ENCODE data around the gene BAZ2A.
"Not testable (repeated sequence)": the region's sequence is repeated elsewhere in the genome, so short reads cannot be mapped to it uniquely, and the experiment has no call there.

BAZ2A gene

GRCh38 chr12:56589783-56590182 is 40.3 kb downstream of the BAZ2A start:
- Histone ChIP-seq H3K4me1 (ENCODE audit: insufficient read depth, low read length) (peaks cover 12% of the 10 kb centered on the region), H3K9ac (ENCODE audit: low read depth, low read length) (no peak overlapping the region), H3K36me3 (ENCODE audit: insufficient read depth, low read depth, low read length) (peaks cover 14% of the 10 kb centered on the region; the same call in 1 of the 2 replicates), H3K27me3 (ENCODE audit: insufficient read depth, low read length) (no peaks in the 10 kb centered on the region), H3K27ac (ENCODE audit: low read length) (no peak overlapping the region), H3K4me3 (ENCODE audit: low read length) (no peak overlapping the region), H3K9me3 (ENCODE audit: insufficient read depth, low read depth, low read length) (no peaks in the 10 kb centered on the region)

GRCh38 chr12:56585098-56585497 is 45.0 kb downstream of the BAZ2A start:
- no peak overlapping the region for H3K9ac ChIP-seq (ENCODE audit: low read depth, low read length)
- peaks cover 7% of the 10 kb centered on the region for H3K4me1 ChIP-seq (ENCODE audit: insufficient read depth, low read length)
- H3K27me3 ChIP-seq (ENCODE audit: insufficient read depth, low read length), result no peaks in the 10 kb centered on the region
- no peaks in the 10 kb centered on the region for H3K9me3 ChIP-seq (ENCODE audit: insufficient read depth, low read depth, low read length)
- no peak overlapping the region for H3K4me3 ChIP-seq (ENCODE audit: low read length)
- no peak overlapping the region for H3K27ac ChIP-seq (ENCODE audit: low read length)
- peaks cover 14% of the 10 kb centered on the region; the same call in 1 of the 2 replicates for H3K36me3 ChIP-seq (ENCODE audit: insufficient read depth, low read depth, low read length)

GRCh38 chr12:56581418-56582145 is 48.5 kb downstream of the BAZ2A start:
- H3K36me3 ChIP-seq (ENCODE audit: insufficient read depth, low read depth, low read length), result no peaks in the 10 kb centered on the region
- H3K4me3 ChIP-seq (ENCODE audit: low read length), result no peak overlapping the region
- no peak overlapping the region for H3K9ac ChIP-seq (ENCODE audit: low read depth, low read length)
- no peak overlapping the region for H3K27ac ChIP-seq (ENCODE audit: low read length)
- no peaks in the 10 kb centered on the region for H3K9me3 ChIP-seq (ENCODE audit: insufficient read depth, low read depth, low read length)
- H3K27me3 ChIP-seq (ENCODE audit: insufficient read depth, low read length), result no peaks in the 10 kb centered on the region
- H3K4me1 ChIP-seq (ENCODE audit: insufficient read depth, low read length), result no peaks in the 10 kb centered on the region; the same call in 1 of the 2 replicates

GRCh38 chr12:56578983-56579546 is 51.1 kb downstream of the BAZ2A start:
- Histone ChIP-seq H3K4me3 (ENCODE audit: low read length) (no peak overlapping the region), H3K36me3 (ENCODE audit: insufficient read depth, low read depth, low read length) (no peaks in the 10 kb centered on the region), H3K4me1 (ENCODE audit: insufficient read depth, low read length) (no peaks in the 10 kb centered on the region; the same call in 1 of the 2 replicates), H3K9ac (ENCODE audit: low read depth, low read length) (no peak overlapping the region), H3K9me3 (ENCODE audit: insufficient read depth, low read depth, low read length) (no peaks in the 10 kb centered on the region), H3K27ac (ENCODE audit: low read length) (no peak overlapping the region), H3K27me3 (ENCODE audit: insufficient read depth, low read length) (no peaks in the 10 kb centered on the region)

- not testable (repeated sequence) for H3K27me3 ChIP-seq (ENCODE audit: insufficient read depth, low read length); H3K4me1 ChIP-seq (ENCODE audit: insufficient read depth, low read length); H3K4me3 ChIP-seq (ENCODE audit: low read length); H3K27ac ChIP-seq (ENCODE audit: low read length); H3K9ac ChIP-seq (ENCODE audit: low read depth, low read length); H3K9me3 ChIP-seq (ENCODE audit: insufficient read depth, low read depth, low read length); H3K36me3 ChIP-seq (ENCODE audit: insufficient read depth, low read depth, low read length)
These were observed 52.9 kb downstream of the BAZ2A start for GRCh38 chr12:56577248-56577647.

GRCh38 chr12:56574210-56574609 is 55.9 kb downstream of the BAZ2A start:
- H3K27me3 ChIP-seq (ENCODE audit: insufficient read depth, low read length), result no peaks in the 10 kb centered on the region
- no peak overlapping the region for H3K4me3 ChIP-seq (ENCODE audit: low read length)
- H3K4me1 ChIP-seq (ENCODE audit: insufficient read depth, low read length), result no peaks in the 10 kb centered on the region
- no peaks in the 10 kb centered on the region; the same call in 1 of the 2 replicates for H3K9me3 ChIP-seq (ENCODE audit: insufficient read depth, low read depth, low read length)
- H3K36me3 ChIP-seq (ENCODE audit: insufficient read depth, low read depth, low read length), result peaks cover 3% of the 10 kb centered on the region; the same call in 1 of the 2 replicates
- H3K9ac ChIP-seq (ENCODE audit: low read depth, low read length), result no peak overlapping the region
- no peak overlapping the region for H3K27ac ChIP-seq (ENCODE audit: low read length)

- H3K4me3 ChIP-seq (ENCODE audit: low read length), result no peak overlapping the region
These were observed 57.8 kb downstream of the BAZ2A start for GRCh38 chr12:56572288-56572687.

GRCh38 chr12:56571121-56571520 is 59.0 kb downstream of the BAZ2A start:
- no peaks in the 10 kb centered on the region; the same call in 1 of the 2 replicates for H3K9me3 ChIP-seq (ENCODE audit: insufficient read depth, low read depth, low read length)
- H3K4me3 ChIP-seq (ENCODE audit: low read length), result no peak overlapping the region
- no peaks in the 10 kb centered on the region for H3K27me3 ChIP-seq (ENCODE audit: insufficient read depth, low read length)
- peaks cover 3% of the 10 kb centered on the region for H3K36me3 ChIP-seq (ENCODE audit: insufficient read depth, low read depth, low read length)
- H3K27ac ChIP-seq (ENCODE audit: low read length), result no peak overlapping the region
- H3K9ac ChIP-seq (ENCODE audit: low read depth, low read length), result no peak overlapping the region
- no peaks in the 10 kb centered on the region for H3K4me1 ChIP-seq (ENCODE audit: insufficient read depth, low read length)

More at GRCh38 chr12:56572288-56572687, 57.8 kb downstream of the BAZ2A start:
- no peaks in the 10 kb centered on the region for H3K27me3 ChIP-seq (ENCODE audit: insufficient read depth, low read length)
- no peak overlapping the region for H3K27ac ChIP-seq (ENCODE audit: low read length)
- peaks cover 3% of the 10 kb centered on the region for H3K36me3 ChIP-seq (ENCODE audit: insufficient read depth, low read depth, low read length)
- no peaks in the 10 kb centered on the region; the same call in 1 of the 2 replicates for H3K9me3 ChIP-seq (ENCODE audit: insufficient read depth, low read depth, low read length)
- no peaks in the 10 kb centered on the region for H3K4me1 ChIP-seq (ENCODE audit: insufficient read depth, low read length)
- H3K9ac ChIP-seq (ENCODE audit: low read depth, low read length), result no peak overlapping the region

- Histone ChIP-seq H3K27me3 (ENCODE audit: insufficient read depth, low read length) (no peaks in the 10 kb centered on the region), H3K27ac (ENCODE audit: low read length) (no peak overlapping the region), H3K9me3 (ENCODE audit: insufficient read depth, low read depth, low read length) (no peaks in the 10 kb centered on the region; the same call in 1 of the 2 replicates), H3K36me3 (ENCODE audit: insufficient read depth, low read depth, low read length) (peaks cover 3% of the 10 kb centered on the region), H3K9ac (ENCODE audit: low read depth, low read length) (no peak overlapping the region), H3K4me3 (ENCODE audit: low read length) (no peak overlapping the region), H3K4me1 (ENCODE audit: insufficient read depth, low read length) (peaks cover 6% of the 10 kb centered on the region)
These were observed 62.0 kb downstream of the BAZ2A start for GRCh38 chr12:56568146-56568545.

GRCh38 chr12:56565510-56566101 is 64.5 kb downstream of the BAZ2A start:
- Histone ChIP-seq H3K4me3 (ENCODE audit: low read length) (peak overlapping the region; percentile 39; the same call in 1 of the 2 replicates), H3K36me3 (ENCODE audit: insufficient read depth, low read depth, low read length) (no peaks in the 10 kb centered on the region; the same call in 1 of the 2 replicates), H3K27ac (ENCODE audit: low read length) (no peak overlapping the region), H3K4me1 (ENCODE audit: insufficient read depth, low read length) (peaks cover 6% of the 10 kb centered on the region), H3K9ac (ENCODE audit: low read depth, low read length) (peak overlapping the region; percentile 49; the same call in 1 of the 2 replicates), H3K9me3 (ENCODE audit: insufficient read depth, low read depth, low read length) (no peaks in the 10 kb centered on the region), H3K27me3 (ENCODE audit: insufficient read depth, low read length) (no peaks in the 10 kb centered on the region)

- no peaks in the 10 kb centered on the region for H3K9me3 ChIP-seq (ENCODE audit: insufficient read depth, low read depth, low read length)
- no peak overlapping the region for H3K4me3 ChIP-seq (ENCODE audit: low read length)
- H3K27ac ChIP-seq (ENCODE audit: low read length), result no peak overlapping the region
- no peak overlapping the region for H3K9ac ChIP-seq (ENCODE audit: low read depth, low read length)
- no peaks in the 10 kb centered on the region for H3K36me3 ChIP-seq (ENCODE audit: insufficient read depth, low read depth, low read length)
- H3K27me3 ChIP-seq (ENCODE audit: insufficient read depth, low read length), result no peaks in the 10 kb centered on the region
- no peaks in the 10 kb centered on the region for H3K4me1 ChIP-seq (ENCODE audit: insufficient read depth, low read length)
These were observed 79.1 kb downstream of the BAZ2A start for GRCh38 chr12:56551070-56551469.

GRCh38 chr12:56546680-56547079 is 83.4 kb downstream of the BAZ2A start:
- Histone ChIP-seq H3K36me3 (ENCODE audit: insufficient read depth, low read depth, low read length) (no peaks in the 10 kb centered on the region), H3K27ac (ENCODE audit: low read length) (no peak overlapping the region), H3K4me1 (ENCODE audit: insufficient read depth, low read length) (no peaks in the 10 kb centered on the region), H3K9me3 (ENCODE audit: insufficient read depth, low read depth, low read length) (no peaks in the 10 kb centered on the region), H3K9ac (ENCODE audit: low read depth, low read length) (no peak overlapping the region), H3K4me3 (ENCODE audit: low read length) (no peak overlapping the region), H3K27me3 (ENCODE audit: insufficient read depth, low read length) (no peaks in the 10 kb centered on the region)
